ENCODE measurements around the gene EEF1G. TPM values are rescaled to one million over a fixed set of nuclear protein-coding genes. Genes with fewer than 3 reads are reported as not detected.

Gene EEF1G
- total and polyA plus RNA-seq, 9 of the 15 experiments (the other 6 are each of a cell fraction or from before 2014, with no cell fraction given), result 985 to 2,349 (median 2,035) TPM

DNA sequence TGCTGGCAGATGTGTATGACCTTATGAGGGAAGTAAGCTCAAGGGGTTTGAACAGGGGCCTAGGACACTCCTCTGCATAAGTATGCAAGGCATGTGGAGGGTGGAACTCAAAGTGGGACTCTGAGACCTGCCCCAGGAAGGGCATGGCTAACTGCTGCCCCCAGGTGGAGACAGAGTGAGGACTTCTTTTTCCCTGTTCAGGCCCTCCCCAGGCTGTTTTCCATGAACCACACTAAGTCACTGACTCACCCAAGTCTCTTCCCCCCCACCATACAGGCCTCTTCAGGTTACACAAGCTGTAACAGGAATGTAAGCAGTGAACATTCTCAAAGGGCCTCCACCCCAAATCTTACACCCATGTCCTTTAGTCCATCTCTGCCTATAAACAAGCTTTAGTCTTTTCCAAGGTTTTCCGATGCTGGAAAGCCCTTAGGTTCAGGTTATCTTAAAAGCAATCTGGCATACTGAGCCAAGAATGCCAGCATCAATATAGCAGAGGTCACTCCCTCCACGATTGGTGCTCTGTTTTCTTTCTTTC lies 13.1 kb downstream of the EEF1G start (continued):
- TF ChIP-seq SP1 (CRISPR knock-in tag; IDR thresholded peaks at IDR 0.05), result peak; percentile 29; the same call in 1 of the 2 replicates
- TF ChIP-seq HDAC8 (tag; IDR thresholded peaks at IDR 0.05), result no peak
- no peak for TF ChIP-seq RBM15 (IDR thresholded peaks at IDR 0.05; ENCODE audit: insufficient read depth, low read length)
- TF ChIP-seq PCBP1 (IDR thresholded peaks at IDR 0.05; ENCODE audit: low read depth, low read length, poor library complexity, severe bottlenecking), result no peak
- no peak for TF ChIP-seq YBX1 (IDR thresholded peaks at IDR 0.05)
- no peak for TF ChIP-seq HDAC3 (IDR thresholded peaks at IDR 0.05; ENCODE audit: borderline replicate concordance, partially characterized antibody)
- no peak for TF ChIP-seq ZNF408 (CRISPR knock-in tag; IDR thresholded peaks at IDR 0.05; ENCODE audit: low read depth)
- TF ChIP-seq USF1 (CRISPR knock-in tag; IDR thresholded peaks at IDR 0.05), result no peak
- no peak for TF ChIP-seq DNMT1 (IDR thresholded peaks at IDR 0.05)
- no peak for TF ChIP-seq ZNF311 (CRISPR knock-in tag; IDR thresholded peaks at IDR 0.05)
- TF ChIP-seq MAX (CRISPR knock-in tag; IDR thresholded peaks at IDR 0.05), result 0 out of 2 replicates have a peak, but pooled peaks have one; percentile 53
- TF ChIP-seq TAF15 (IDR thresholded peaks at IDR 0.05; ENCODE audit: low read depth, low read length), result no peak
- no peak for TF ChIP-seq POLR2AphosphoS2 (IDR thresholded peaks at IDR 0.05; ENCODE audit: low read length)
- 0 out of 2 replicates have a peak, but pooled peaks have one; percentile 38 for TF ChIP-seq KLF16 (IDR thresholded peaks at IDR 0.05)
- peak; percentile 41; the same call in 1 of the 2 replicates for TF ChIP-seq ZNF24 (IDR thresholded peaks at IDR 0.05)
- TF ChIP-seq ZNF444 (CRISPR knock-in tag; IDR thresholded peaks at IDR 0.05), result no peak
- TF ChIP-seq JUN (IDR thresholded peaks at IDR 0.05; ENCODE audit: borderline replicate concordance, low read depth, low read length), result 0 out of 2 replicates have a peak, but pooled peaks have one; percentile 73
- TF ChIP-seq JUN (CRISPR knock-in tag; IDR thresholded peaks at IDR 0.05; ENCODE audit: borderline replicate concordance), result peak; percentile 45; the same call in 1 of the 2 replicates
- TF ChIP-seq DIDO1 (tag; IDR thresholded peaks at IDR 0.05; ENCODE audit: low read depth), result no peak
- no peak for TF ChIP-seq HSF4 (CRISPR knock-in tag; IDR thresholded peaks at IDR 0.05; ENCODE audit: borderline replicate concordance)
- TF ChIP-seq ZKSCAN3 (CRISPR knock-in tag; IDR thresholded peaks at IDR 0.05), result no peak
- no peak for TF ChIP-seq PHF20 (IDR thresholded peaks at IDR 0.05; ENCODE audit: partially characterized antibody)

Measured in K562 (cell line).